Measurements from ENCODE around the gene APLF. TPM values are rescaled to one million over a fixed set of nuclear protein-coding genes. Genes with fewer than 3 reads are reported as not detected.
"Not testable (repeated sequence)": the region's sequence is repeated elsewhere in the genome, so short reads cannot be mapped to it uniquely, and the experiment has no call there.

APLF gene
- polyA plus RNA-seq, 1 donor from 2014 or later: 2.3 TPM

- H3K4me3 Mint-ChIP-seq: no peak overlapping the region
- H3K36me3 Mint-ChIP-seq: peaks cover 2% of the 10 kb centered on the region
- H3K9me3 Mint-ChIP-seq: no peaks in the 10 kb centered on the region
- no peaks in the 10 kb centered on the region for H3K27me3 Mint-ChIP-seq
- H3K27ac Mint-ChIP-seq: no peak overlapping the region
- no peaks in the 10 kb centered on the region for H3K4me1 Mint-ChIP-seq
These were observed 91.2 kb downstream of the APLF start for GRCh38 chr2:68558576-68558975.

- H3K27me3 Mint-ChIP-seq: no peaks in the 10 kb centered on the region
These were observed 92.3 kb downstream of the APLF start for GRCh38 chr2:68559692-68560091.

GRCh38 chr2:68560545-68560944 lies 93.2 kb downstream of the APLF start:
- no peaks in the 10 kb centered on the region for H3K4me1 Mint-ChIP-seq
- H3K27ac Mint-ChIP-seq: no peak overlapping the region
- H3K9me3 Mint-ChIP-seq: no peaks in the 10 kb centered on the region
- H3K27me3 Mint-ChIP-seq: no peaks in the 10 kb centered on the region
- H3K36me3 Mint-ChIP-seq: peaks cover 2% of the 10 kb centered on the region
- no peak overlapping the region for H3K4me3 Mint-ChIP-seq

More at GRCh38 chr2:68559692-68560091, 92.3 kb downstream of the APLF start:
- Mint-ChIP-seq H3K36me3 (peaks cover 2% of the 10 kb centered on the region), H3K27ac (no peak overlapping the region), H3K9me3 (no peaks in the 10 kb centered on the region), H3K4me1 (no peaks in the 10 kb centered on the region), H3K4me3 (peak overlapping the region in 1 of 4 donors; percentile 57)

GRCh38 chr2:68561372-68561771 lies 94.0 kb downstream of the APLF start:
- H3K27ac Mint-ChIP-seq: no peak overlapping the region
- no peaks in the 10 kb centered on the region for H3K27me3 Mint-ChIP-seq
- no peaks in the 10 kb centered on the region for H3K4me1 Mint-ChIP-seq
- H3K36me3 Mint-ChIP-seq: peaks cover 2% of the 10 kb centered on the region
- no peaks in the 10 kb centered on the region for H3K9me3 Mint-ChIP-seq
- H3K4me3 Mint-ChIP-seq: no peak overlapping the region

- H3K9me3 Mint-ChIP-seq: no peaks in the 10 kb centered on the region
- no peak overlapping the region for H3K4me3 Mint-ChIP-seq
- H3K27ac Mint-ChIP-seq: no peak overlapping the region
- H3K27me3 Mint-ChIP-seq: no peaks in the 10 kb centered on the region
- peaks cover 4% of the 10 kb centered on the region for H3K36me3 Mint-ChIP-seq
- H3K4me1 Mint-ChIP-seq: no peaks in the 10 kb centered on the region
These were observed 95.5 kb downstream of the APLF start for GRCh38 chr2:68562934-68563333.

- Mint-ChIP-seq H3K27ac (no peak overlapping the region), H3K4me1 (no peaks in the 10 kb centered on the region), H3K4me3 (no peak overlapping the region), H3K36me3 (peaks cover 4% of the 10 kb centered on the region), H3K27me3 (no peaks in the 10 kb centered on the region), H3K9me3 (no peaks in the 10 kb centered on the region)
These were observed 97.0 kb downstream of the APLF start for GRCh38 chr2:68564426-68564825.

- Mint-ChIP-seq H3K27ac (no peak overlapping the region), H3K36me3 (peaks cover 2% of the 10 kb centered on the region), H3K4me3 (no peak overlapping the region), H3K4me1 (no peaks in the 10 kb centered on the region), H3K9me3 (no peaks in the 10 kb centered on the region), H3K27me3 (no peaks in the 10 kb centered on the region)
These were observed 97.9 kb downstream of the APLF start for GRCh38 chr2:68565273-68565672.

GRCh38 chr2:68565858-68566257 lies 98.5 kb downstream of the APLF start:
- Mint-ChIP-seq H3K27ac (no peak overlapping the region), H3K27me3 (no peaks in the 10 kb centered on the region), H3K9me3 (no peaks in the 10 kb centered on the region), H3K4me1 (no peaks in the 10 kb centered on the region), H3K4me3 (no peak overlapping the region), H3K36me3 (peaks cover 5% of the 10 kb centered on the region)

- no peaks in the 10 kb centered on the region for H3K9me3 Mint-ChIP-seq
- no peaks in the 10 kb centered on the region for H3K27me3 Mint-ChIP-seq
- H3K4me3 Mint-ChIP-seq: no peak overlapping the region
- H3K36me3 Mint-ChIP-seq: peaks cover 5% of the 10 kb centered on the region
- H3K27ac Mint-ChIP-seq: no peak overlapping the region
- no peaks in the 10 kb centered on the region for H3K4me1 Mint-ChIP-seq
These were observed 99.0 kb downstream of the APLF start for GRCh38 chr2:68566362-68566761.

GRCh38 chr2:68568116-68568515 lies 100.7 kb downstream of the APLF start:
- Mint-ChIP-seq H3K27ac (no peak overlapping the region), H3K36me3 (peaks cover 5% of the 10 kb centered on the region), H3K9me3 (no peaks in the 10 kb centered on the region), H3K27me3 (no peaks in the 10 kb centered on the region), H3K4me3 (no peak overlapping the region), H3K4me1 (no peaks in the 10 kb centered on the region)

GRCh38 chr2:68569604-68570003 lies 102.2 kb downstream of the APLF start:
- H3K9me3 Mint-ChIP-seq: no peaks in the 10 kb centered on the region
- H3K27ac Mint-ChIP-seq: no peak overlapping the region

GRCh38 chr2:68570434-68570833 lies 103.0 kb downstream of the APLF start:
- not testable (repeated sequence) for H3K36me3 Mint-ChIP-seq, H3K4me3 Mint-ChIP-seq, H3K27ac Mint-ChIP-seq, H3K4me1 Mint-ChIP-seq, H3K9me3 Mint-ChIP-seq, H3K27me3 Mint-ChIP-seq

More at GRCh38 chr2:68569604-68570003, 102.2 kb downstream of the APLF start:
- Mint-ChIP-seq H3K27me3 (no peaks in the 10 kb centered on the region), H3K4me1 (no peaks in the 10 kb centered on the region), H3K4me3 (no peak overlapping the region), H3K36me3 (peaks cover 5% of the 10 kb centered on the region)

GRCh38 chr2:68574202-68574791 lies 106.9 kb downstream of the APLF start:
- no peak overlapping the region for H3K4me3 Mint-ChIP-seq
- H3K9me3 Mint-ChIP-seq: peaks cover 0 to 2% (median 2%) of the 10 kb centered on the region in 3 donors
- no peaks in the 10 kb centered on the region for H3K27me3 Mint-ChIP-seq
- H3K4me1 Mint-ChIP-seq: no peaks in the 10 kb centered on the region
- H3K36me3 Mint-ChIP-seq: peaks cover 7% of the 10 kb centered on the region
- no peak overlapping the region for H3K27ac Mint-ChIP-seq

- H3K36me3 Mint-ChIP-seq: peaks cover 8% of the 10 kb centered on the region
- no peak overlapping the region for H3K4me3 Mint-ChIP-seq
- H3K27ac Mint-ChIP-seq: no peak overlapping the region
- peaks cover 0 to 5% (median 4%) of the 10 kb centered on the region in 3 donors for H3K9me3 Mint-ChIP-seq
- no peaks in the 10 kb centered on the region for H3K27me3 Mint-ChIP-seq
- no peaks in the 10 kb centered on the region for H3K4me1 Mint-ChIP-seq
These were observed 109.8 kb downstream of the APLF start for GRCh38 chr2:68577183-68577582.

- Mint-ChIP-seq H3K27me3 (no peaks in the 10 kb centered on the region), H3K36me3 (peaks cover 10% of the 10 kb centered on the region), H3K9me3 (peaks cover 0 to 5% (median 4%) of the 10 kb centered on the region in 3 donors), H3K27ac (no peak overlapping the region), H3K4me1 (no peaks in the 10 kb centered on the region), H3K4me3 (no peak overlapping the region)
These were observed 112.3 kb downstream of the APLF start for GRCh38 chr2:68579689-68580088.

GRCh38 chr2:68588589-68588988 lies 121.2 kb downstream of the APLF start:
- H3K4me3 Mint-ChIP-seq: no peak overlapping the region
- no peak overlapping the region for H3K27ac Mint-ChIP-seq
- no peaks in the 10 kb centered on the region for H3K4me1 Mint-ChIP-seq
- H3K36me3 Mint-ChIP-seq: peaks cover 7% of the 10 kb centered on the region
- H3K27me3 Mint-ChIP-seq: no peaks in the 10 kb centered on the region
- H3K9me3 Mint-ChIP-seq: no peaks in the 10 kb centered on the region
